GM10266 (cell line): ENCODE data around the gene SEMA4D.

Source experiments
- DNase-seq: peaks from one replicate; pipeline ENCODE4 v3.0.0; 2012; ENCODE audit errors: extremely low spot score
- CTCF ChIP-seq: IDR thresholded peaks from 2 replicates; pipeline ENCODE4 v1.5.1; 2012; ENCODE audit warnings: mild to moderate bottlenecking, low read depth; ENCODE audit not compliant: control insufficient read depth, insufficient read depth; ENCODE audit errors: missing control alignments

SEMA4D gene

GRCh38 chr9:89497978-89498851 is at the start of gene SEMA4D:
SEMA4D (minus strand) TSS chr9:89498113; CDS start chr9:89405456, 92,657 bp downstream.
- no peak for TF ChIP-seq CTCF
- DNase-seq: peak; percentile 90

- no peak for TF ChIP-seq CTCF
- DNase-seq: no peak
Measured at GRCh38 chr9:89547000-89547399, 49.1 kb upstream of the SEMA4D start.

GRCh38 chr9:89544279-89544661 is 46.4 kb upstream of the SEMA4D start:
- DNase-seq: no peak
- no peak for TF ChIP-seq CTCF

- no peak for TF ChIP-seq CTCF
- DNase-seq: no peak
Measured at GRCh38 chr9:89543621-89544278, 45.8 kb upstream of the SEMA4D start.

GRCh38 chr9:89543111-89543510 is 45.2 kb upstream of the SEMA4D start:
- no peak for DNase-seq
- TF ChIP-seq CTCF: no peak

- no peak for TF ChIP-seq CTCF
Measured at GRCh38 chr9:89542401-89543021, 44.6 kb upstream of the SEMA4D start.

More at GRCh38 chr9:89542401-89543021, 44.6 kb upstream of the SEMA4D start:
- DNase-seq: no peak
